ENCODE results near the gene FLVCR2.

The FLVCR2 gene

GRCh38 chr14:75605916-75606315 lies 27.5 kb downstream of the FLVCR2 start (continued):
- TF ChIP-seq TSHZ2 (CRISPR knock-in tag; IDR thresholded peaks at IDR 0.05) (no peak), ZC3H10 (CRISPR knock-in tag; IDR thresholded peaks at IDR 0.05) (no peak), ISL1 (CRISPR knock-in tag; IDR thresholded peaks at IDR 0.05) (no peak), ARNTL (CRISPR knock-in tag; IDR thresholded peaks at IDR 0.05; ENCODE audit: borderline replicate concordance, low read depth) (no peak), CSDC2 (CRISPR knock-in tag; IDR thresholded peaks at IDR 0.05) (no peak), ZFP30 (CRISPR knock-in tag; IDR thresholded peaks at IDR 0.05) (no peak), ZNF8 (CRISPR knock-in tag; IDR thresholded peaks at IDR 0.05) (no peak), RARB (CRISPR knock-in tag; IDR thresholded peaks at IDR 0.05) (no peak), ESRRG (CRISPR knock-in tag; IDR thresholded peaks at IDR 0.05) (no peak), POU6F1 (CRISPR knock-in tag; IDR thresholded peaks at IDR 0.05; ENCODE audit: borderline replicate concordance, low read depth) (no peak)

GRCh38 chr14:75607044-75607443 lies 28.6 kb downstream of the FLVCR2 start:
- TF ChIP-seq PPARA (CRISPR knock-in tag; IDR thresholded peaks at IDR 0.05; ENCODE audit: borderline replicate concordance) = no peak
- TF ChIP-seq ZFP3 (CRISPR knock-in tag; IDR thresholded peaks at IDR 0.05) = no peak
- TF ChIP-seq TSHZ2 (CRISPR knock-in tag; IDR thresholded peaks at IDR 0.05) = no peak
- no peak for TF ChIP-seq ZFP30 (CRISPR knock-in tag; IDR thresholded peaks at IDR 0.05)
- no peak for TF ChIP-seq TOX (CRISPR knock-in tag; IDR thresholded peaks at IDR 0.05; ENCODE audit: borderline replicate concordance)
- TF ChIP-seq CREB5 (CRISPR knock-in tag; IDR thresholded peaks at IDR 0.05; ENCODE audit: low read depth) = no peak
- TF ChIP-seq POU6F1 (CRISPR knock-in tag; IDR thresholded peaks at IDR 0.05; ENCODE audit: borderline replicate concordance, low read depth) = no peak
- no peak for TF ChIP-seq RARB (CRISPR knock-in tag; IDR thresholded peaks at IDR 0.05)
- no peak for TF ChIP-seq OSR1 (CRISPR knock-in tag; IDR thresholded peaks at IDR 0.05)
- no peak for TF ChIP-seq SNAI2 (CRISPR knock-in tag; IDR thresholded peaks at IDR 0.05)
- TF ChIP-seq ZNF8 (CRISPR knock-in tag; IDR thresholded peaks at IDR 0.05) = no peak
- no peak for TF ChIP-seq PATZ1 (CRISPR knock-in tag; IDR thresholded peaks at IDR 0.05; ENCODE audit: borderline replicate concordance)
- TF ChIP-seq TCF4 (CRISPR knock-in tag; IDR thresholded peaks at IDR 0.05; ENCODE audit: borderline replicate concordance) = no peak
- TF ChIP-seq ZNF565 (CRISPR knock-in tag; conservative IDR thresholded peaks at IDR 0.05; ENCODE audit: low read depth) = no peak
- TF ChIP-seq ZNF70 (CRISPR knock-in tag; IDR thresholded peaks at IDR 0.05) = no peak
- no peak for TF ChIP-seq ZC3H10 (CRISPR knock-in tag; IDR thresholded peaks at IDR 0.05)
- TF ChIP-seq GLIS3 (CRISPR knock-in tag; IDR thresholded peaks at IDR 0.05) = no peak
- TF ChIP-seq ARNTL (CRISPR knock-in tag; IDR thresholded peaks at IDR 0.05; ENCODE audit: borderline replicate concordance, low read depth) = no peak
- no peak for ATAC-seq

Data from SK-N-SH treated with all-trans-retinoic acid at 6 μM for 48 hours (cell line).